Testis (tissue), 3 donors: ENCODE data around the gene FBXL17. TPM values are rescaled to one million over a fixed set of nuclear protein-coding genes. Genes with fewer than 3 reads are reported as not detected.

ENCODE experiments used
- DNase-seq: peaks from one replicate; pipeline ENCODE4 v3.0.0-alpha.2; 2019
- H3K27ac ChIP-seq, 2 donors: fragments of 200-600 bp; sonication (generic); one replicate each; pipeline ENCODE4 v1.5.1; 2019
- H3K27me3 ChIP-seq: fragments of 200-600 bp; sonication (generic); one replicate; pipeline ENCODE4 v1.5.1; 2019
- H3K36me3 ChIP-seq: fragments of 200-600 bp; sonication (generic); one replicate; pipeline ENCODE4 v1.5.1; 2017; ENCODE audit warnings: low read depth; ENCODE audit errors: missing control alignments
- H3K4me1 ChIP-seq: fragments of 200-600 bp; sonication (generic); one replicate; pipeline ENCODE4 v1.5.1; 2019
- H3K4me3 ChIP-seq, 2 donors: fragments of 200-600 bp; sonication (generic); one replicate each; pipeline ENCODE4 v1.5.1; 2017 to 2019
- H3K9me3 ChIP-seq: fragments of 200-600 bp; sonication (generic); one replicate; pipeline ENCODE4 v1.5.1; 2017
- CTCF ChIP-seq, 3 experiments: fragments of 450-650 bp in 2 of 3; fragments of 200-600 bp in 1 of 3; sonication (generic) in 1 of 3; IDR thresholded peaks; one replicate each; pipeline ENCODE4 v1.5.1; 2016 to 2019; ENCODE audit warnings: antibody characterized with exemption in 3 of 3, mild to moderate bottlenecking in 2 of 3, moderate library complexity in 1 of 3
- POLR2A ChIP-seq: fragments of 450-650 bp; IDR thresholded peaks from one replicate; pipeline ENCODE4 v1.6.1; 2017; ENCODE audit warnings: antibody characterized with exemption, mild to moderate bottlenecking, moderate library complexity
- WGBS, 2 donors: methylation state at CpG; one replicate each; pipeline ENCODE4 v1.1.5; 2018; 5-methylcytosine and 5-hydroxymethylcytosine counted together
- intact Hi-C: fragments of 100-400 bp; cut with DNase I; formaldehyde crosslinking; loops from one replicate; pipeline ENCODE4 v1.15.1; 2023; ENCODE audit warnings: low total_unique reads
- polyA plus RNA-seq: library from polyadenylated mRNA; stranded (reverse); fragments of 350-450 nt; fragmentation: Illumina TruSeq; extraction: RNeasy Lipid Tissue Mini Kit (QIAGEN cat#74804); gene quantifications from one replicate; pipeline ENCODE4 v1.2.3, GENCODE V29; 2014; ENCODE audit warnings: low read depth, low replicate concordance; ENCODE audit not compliant: insufficient read depth
- total RNA-seq, 2 donors: library from RNA; depleted of rRNA; stranded (reverse); fragments of >200 nt; gene quantifications; one replicate each; pipeline ENCODE4 v1.2.3, GENCODE V29; 2016

FBXL17 gene
- total and polyA plus RNA-seq, 3 donors from 2014 or later = 20.7 to 25.1 (median 22.6) TPM

- Histone ChIP-seq H3K4me1 (no peaks in the 10 kb centered on the region), H3K27me3 (no peaks in the 10 kb centered on the region), H3K27ac (no peak overlapping the region), H3K4me3 (no peak overlapping the region), H3K36me3 (no peaks in the 10 kb centered on the region), H3K9me3 (no peaks in the 10 kb centered on the region)
- DNase-seq = no peak
- 77 to 81% methylated on average over 6 of the region's 6 CpGs for WGBS, 2 donors
- TF ChIP-seq CTCF (IDR thresholded peaks at IDR 0.05) (no peak), POLR2A (no peak)
- intact Hi-C loops = no loop called here
Measured at GRCh38 chr5:107826311-107827000, 555.4 kb downstream of the FBXL17 start.

- no peak for TF ChIP-seq POLR2A
- TF ChIP-seq CTCF (IDR thresholded peaks at IDR 0.05) = no peak
- Histone ChIP-seq H3K36me3 (no peaks in the 10 kb centered on the region), H3K4me3 (no peak overlapping the region), H3K27me3 (no peaks in the 10 kb centered on the region), H3K27ac (no peak overlapping the region), H3K9me3 (no peaks in the 10 kb centered on the region), H3K4me1 (no peaks in the 10 kb centered on the region)
- intact Hi-C loops = no loop called here
- no peak for DNase-seq
- WGBS, 2 donors = 74 to 79% methylated on average over 1 of the region's 1 CpG
Measured at GRCh38 chr5:107824821-107825220, 557.1 kb downstream of the FBXL17 start.

GRCh38 chr5:107821288-107821687 lies 560.6 kb downstream of the FBXL17 start:
- DNase-seq = no peak
- Histone ChIP-seq H3K27me3 (no peaks in the 10 kb centered on the region), H3K9me3 (no peaks in the 10 kb centered on the region), H3K27ac (no peak overlapping the region), H3K4me3 (no peak overlapping the region), H3K36me3 (no peaks in the 10 kb centered on the region), H3K4me1 (no peaks in the 10 kb centered on the region)
- intact Hi-C loops = no loop called here
- no peak for TF ChIP-seq POLR2A
- no peak for TF ChIP-seq CTCF (IDR thresholded peaks at IDR 0.05)
- WGBS, 2 donors = 48 to 72% methylated on average over 3 of the region's 3 CpGs

- no peaks in the 10 kb centered on the region for H3K36me3 ChIP-seq
- no peak overlapping the region for H3K4me3 ChIP-seq
- no peak for DNase-seq
- 83 to 84% methylated on average over 4 of the region's 4 CpGs for WGBS, 2 donors
- H3K4me1 ChIP-seq = no peaks in the 10 kb centered on the region
- no peak for TF ChIP-seq POLR2A
- intact Hi-C loops = no loop called here
- no peaks in the 10 kb centered on the region for H3K9me3 ChIP-seq
- H3K27me3 ChIP-seq = no peaks in the 10 kb centered on the region
- H3K27ac ChIP-seq = no peak overlapping the region
Measured at GRCh38 chr5:107820429-107820828, 561.5 kb downstream of the FBXL17 start.

- no peak overlapping the region for H3K4me3 ChIP-seq
- intact Hi-C loops = no loop called here
- H3K4me1 ChIP-seq = no peaks in the 10 kb centered on the region
- DNase-seq = no peak
- H3K27ac ChIP-seq = no peak overlapping the region
- H3K36me3 ChIP-seq = no peaks in the 10 kb centered on the region
- H3K9me3 ChIP-seq = no peaks in the 10 kb centered on the region
- no peaks in the 10 kb centered on the region for H3K27me3 ChIP-seq
- 70 to 75% methylated on average over 2 of the region's 2 CpGs for WGBS, 2 donors
- TF ChIP-seq CTCF (IDR thresholded peaks at IDR 0.05) (no peak), POLR2A (no peak)
Measured at GRCh38 chr5:107817951-107818350, 563.9 kb downstream of the FBXL17 start.
